Measurements from ENCODE around the gene NLRC5.
"Not testable (repeated sequence)": the region's sequence is repeated elsewhere in the genome, so short reads cannot be mapped to it uniquely, and the experiment has no call there.

Gene NLRC5

GRCh38 chr16:57053206-57053605 is 63.8 kb downstream of the NLRC5 start:
- FAIRE-seq (no peak), DNase-seq (ENCODE audit: insufficient read length, low spot score) (no peak)
- TF ChIP-seq POU2F2 (IDR thresholded peaks at IDR 0.05; ENCODE audit: low read depth, low read length) (no peak), TAF1 (IDR thresholded peaks at IDR 0.05; ENCODE audit: low read depth, low read length) (no peak), PAX5 (IDR thresholded peaks at IDR 0.05; ENCODE audit: insufficient read depth, low read length, severe bottlenecking) (no peak), SPI1 (IDR thresholded peaks at IDR 0.05; ENCODE audit: low read depth, low read length) (no peak), POLR2A (IDR thresholded peaks at IDR 0.05; ENCODE audit: low read depth, low read length) (no peak), POLR2AphosphoS5 (IDR thresholded peaks at IDR 0.05; ENCODE audit: low read depth, low read length) (no peak)

- no peak for DNase-seq (ENCODE audit: insufficient read length, low spot score)
- TF ChIP-seq POLR2A (IDR thresholded peaks at IDR 0.05; ENCODE audit: low read depth, low read length) (no peak), TAF1 (IDR thresholded peaks at IDR 0.05; ENCODE audit: low read depth, low read length) (no peak), POU2F2 (IDR thresholded peaks at IDR 0.05; ENCODE audit: low read depth, low read length) (no peak), SPI1 (IDR thresholded peaks at IDR 0.05; ENCODE audit: low read depth, low read length) (0 out of 2 replicates have a peak, but pooled peaks have one; percentile 14), POLR2AphosphoS5 (IDR thresholded peaks at IDR 0.05; ENCODE audit: low read depth, low read length) (no peak), PAX5 (IDR thresholded peaks at IDR 0.05; ENCODE audit: insufficient read depth, low read length, severe bottlenecking) (no peak)
- FAIRE-seq: no peak
These were observed 65.0 kb downstream of the NLRC5 start for GRCh38 chr16:57054338-57054737.

GRCh38 chr16:57054771-57055170 is 65.4 kb downstream of the NLRC5 start:
- FAIRE-seq: no peak
- no peak for TF ChIP-seq TAF1 (IDR thresholded peaks at IDR 0.05; ENCODE audit: low read depth, low read length)
- DNase-seq (ENCODE audit: insufficient read length, low spot score): no peak

GRCh38 chr16:57055671-57056070 is 66.3 kb downstream of the NLRC5 start:
- FAIRE-seq (no peak), DNase-seq (ENCODE audit: insufficient read length, low spot score) (no peak)
- no peak for TF ChIP-seq PAX5 (IDR thresholded peaks at IDR 0.05; ENCODE audit: insufficient read depth, low read length, severe bottlenecking)
- no peak for TF ChIP-seq POLR2AphosphoS5 (IDR thresholded peaks at IDR 0.05; ENCODE audit: low read depth, low read length)
- TF ChIP-seq POU2F2 (IDR thresholded peaks at IDR 0.05; ENCODE audit: low read depth, low read length): no peak
- no peak for TF ChIP-seq POLR2A (IDR thresholded peaks at IDR 0.05; ENCODE audit: low read depth, low read length)
- TF ChIP-seq TAF1 (IDR thresholded peaks at IDR 0.05; ENCODE audit: low read depth, low read length): no peak
- no peak for TF ChIP-seq SPI1 (IDR thresholded peaks at IDR 0.05; ENCODE audit: low read depth, low read length)

- no peak for FAIRE-seq
- no peak for TF ChIP-seq SPI1 (IDR thresholded peaks at IDR 0.05; ENCODE audit: low read depth, low read length)
- no peak for TF ChIP-seq POLR2A (IDR thresholded peaks at IDR 0.05; ENCODE audit: low read depth, low read length)
- no peak for TF ChIP-seq TAF1 (IDR thresholded peaks at IDR 0.05; ENCODE audit: low read depth, low read length)
- no peak for TF ChIP-seq PAX5 (IDR thresholded peaks at IDR 0.05; ENCODE audit: insufficient read depth, low read length, severe bottlenecking)
- DNase-seq (ENCODE audit: insufficient read length, low spot score): no peak
These were observed 69.0 kb downstream of the NLRC5 start for GRCh38 chr16:57058291-57058861.

GRCh38 chr16:57060323-57061083 is 71.1 kb downstream of the NLRC5 start:
- no peak for TF ChIP-seq POU2F2 (IDR thresholded peaks at IDR 0.05; ENCODE audit: low read depth, low read length)
- no peak for TF ChIP-seq TAF1 (IDR thresholded peaks at IDR 0.05; ENCODE audit: low read depth, low read length)
- TF ChIP-seq PAX5 (IDR thresholded peaks at IDR 0.05; ENCODE audit: insufficient read depth, low read length, severe bottlenecking): no peak
- no peak for TF ChIP-seq SPI1 (IDR thresholded peaks at IDR 0.05; ENCODE audit: low read depth, low read length)
- no peak for TF ChIP-seq POLR2AphosphoS5 (IDR thresholded peaks at IDR 0.05; ENCODE audit: low read depth, low read length)
- no peak for TF ChIP-seq POLR2A (IDR thresholded peaks at IDR 0.05; ENCODE audit: low read depth, low read length)
- peak; percentile 68 for FAIRE-seq
- no peak for DNase-seq (ENCODE audit: insufficient read length, low spot score)

GRCh38 chr16:57061084-57061905 is 71.9 kb downstream of the NLRC5 start:
- no peak for FAIRE-seq
- DNase-seq (ENCODE audit: insufficient read length, low spot score): no peak
- TF ChIP-seq POU2F2 (IDR thresholded peaks at IDR 0.05; ENCODE audit: low read depth, low read length): no peak
- TF ChIP-seq SPI1 (IDR thresholded peaks at IDR 0.05; ENCODE audit: low read depth, low read length): no peak
- TF ChIP-seq PAX5 (IDR thresholded peaks at IDR 0.05; ENCODE audit: insufficient read depth, low read length, severe bottlenecking): no peak
- TF ChIP-seq POLR2AphosphoS5 (IDR thresholded peaks at IDR 0.05; ENCODE audit: low read depth, low read length): no peak
- TF ChIP-seq POLR2A (IDR thresholded peaks at IDR 0.05; ENCODE audit: low read depth, low read length): no peak
- TF ChIP-seq TAF1 (IDR thresholded peaks at IDR 0.05; ENCODE audit: low read depth, low read length): no peak

- TF ChIP-seq TAF1 (IDR thresholded peaks at IDR 0.05; ENCODE audit: low read depth, low read length) (no peak), SPI1 (IDR thresholded peaks at IDR 0.05; ENCODE audit: low read depth, low read length) (no peak), POLR2A (IDR thresholded peaks at IDR 0.05; ENCODE audit: low read depth, low read length) (no peak), POU2F2 (IDR thresholded peaks at IDR 0.05; ENCODE audit: low read depth, low read length) (no peak), POLR2AphosphoS5 (IDR thresholded peaks at IDR 0.05; ENCODE audit: low read depth, low read length) (no peak), PAX5 (IDR thresholded peaks at IDR 0.05; ENCODE audit: insufficient read depth, low read length, severe bottlenecking) (no peak)
- FAIRE-seq (no peak), DNase-seq (ENCODE audit: insufficient read length, low spot score) (no peak)
These were observed 73.0 kb downstream of the NLRC5 start for GRCh38 chr16:57062329-57062728.

- not testable (repeated sequence) for FAIRE-seq; DNase-seq (ENCODE audit: insufficient read length, low spot score)
These were observed 73.8 kb downstream of the NLRC5 start for GRCh38 chr16:57063189-57063588.
